HepG2 (cell line): ENCODE measurements around the gene PDZD8. TPM values are rescaled to one million over a fixed set of nuclear protein-coding genes. Genes with fewer than 3 reads are reported as not detected.

Source experiments
- HBP1 ChIP-seq: IDR thresholded peaks from 2 replicates; pipeline ENCODE4 v1.6.1; 2016; ENCODE audit warnings: low read depth, control low read depth
- HOXD1 ChIP-seq: sonication (generic); formaldehyde crosslinking; IDR thresholded peaks from 2 replicates; pipeline ENCODE4 v1.5.0; 2020; ENCODE audit warnings: missing genetic modification reagents
- KLF15 ChIP-seq: sonication (generic); formaldehyde crosslinking; IDR thresholded peaks from 2 replicates; pipeline ENCODE4 v1.8.1; 2023; ENCODE audit warnings: borderline replicate concordance, mild to moderate bottlenecking, inconsistent platforms, missing genetic modification reagents, mixed read lengths
- NFKB2 ChIP-seq: sonication (generic); formaldehyde crosslinking; IDR thresholded peaks from 2 replicates; pipeline ENCODE4 v1.4.0; 2020; ENCODE audit warnings: missing genetic modification reagents, borderline replicate concordance
- PATZ1 ChIP-seq: sonication (generic); formaldehyde crosslinking; IDR thresholded peaks from 2 replicates; pipeline ENCODE4 v1.4.0; 2020; ENCODE audit warnings: missing genetic modification reagents
- PHF8 ChIP-seq: sonication (generic); formaldehyde crosslinking; IDR thresholded peaks from 2 replicates; pipeline ENCODE4 v1.5.0; 2020; ENCODE audit warnings: missing genetic modification reagents
- RARG ChIP-seq: sonication (generic); formaldehyde crosslinking; IDR thresholded peaks from 2 replicates; pipeline ENCODE4 v1.4.0; 2020; ENCODE audit warnings: low read depth, mild to moderate bottlenecking, missing genetic modification reagents
- SSRP1 ChIP-seq: IDR thresholded peaks from 2 replicates; pipeline ENCODE4 v1.6.1; 2016; ENCODE audit warnings: control low read depth
- TCF7L2 ChIP-seq: IDR thresholded peaks from 2 replicates; pipeline ENCODE4 v1.6.1; 2011; ENCODE audit warnings: mild to moderate bottlenecking, low read depth, low read length, moderate library complexity
- TGIF2 ChIP-seq: IDR thresholded peaks from 2 replicates; pipeline ENCODE4 v1.6.1; 2016; ENCODE audit warnings: control low read depth, missing compliant biosample characterization
- XRCC5 ChIP-seq: fragments of 200-400 bp; formaldehyde crosslinking; optimal IDR thresholded peaks from 2 replicates; pipeline ENCODE3; 2017; ENCODE audit warnings: mild to moderate bottlenecking, low read length
- ZBTB14 ChIP-seq: sonication (generic); formaldehyde crosslinking; IDR thresholded peaks from 2 replicates; pipeline ENCODE4 v1.4.0; 2020; ENCODE audit warnings: missing genetic modification reagents
- ZFP82 ChIP-seq: sonication (generic); formaldehyde crosslinking; IDR thresholded peaks from 2 replicates; pipeline ENCODE4 v1.5.1; 2020; ENCODE audit warnings: mild to moderate bottlenecking, missing genetic modification reagents, borderline replicate concordance
- ZMYM2 ChIP-seq: sonication (generic); formaldehyde crosslinking; IDR thresholded peaks from 2 replicates; pipeline ENCODE4 v1.8.0; 2022; ENCODE audit warnings: mild to moderate bottlenecking, missing genetic modification reagents
- ZNF12 ChIP-seq: sonication (generic); formaldehyde crosslinking; IDR thresholded peaks from 2 replicates; pipeline ENCODE4 v1.5.0; 2020; ENCODE audit warnings: missing genetic modification reagents
- polyA plus RNA-seq, 8 experiments: library from polyadenylated mRNA; depleted of rRNA in 3 of 8; stranded (reverse) in 7 of 8; unstranded in 1 of 8; fragments of >200 nt; fragmentation: Illumina TruSeq in 4 of 8; extraction: Trizol in 4 of 8; gene quantifications; 2 replicates each; pipeline versions ENCODE4 v1.2.1 to v1.2.3, GENCODE V29; 2011 to 2016; ENCODE audit warnings: low read depth in 4 of 8, missing spikeins in 1 of 8, mixed read lengths in 1 of 8; ENCODE audit not compliant: insufficient read depth in 1 of 8
- total RNA-seq, 5 experiments: library from RNA; depleted of rRNA; stranded (reverse); fragments of >200 nt; fragmentation: Illumina TruSeq; extraction: Trizol; gene quantifications; 2 replicates each; pipeline ENCODE4 v1.2.3, GENCODE V29; 2016; ENCODE audit warnings: low read depth in 1 of 5

PDZD8 gene
- total and polyA plus RNA-seq, 2 of the 13 experiments (the other 11 are each of a cell fraction or from before 2014, with no cell fraction given), result 11.2 to 32.0 TPM

- TF ChIP-seq TGIF2 (peak; percentile 65), HOXD1 (CRISPR knock-in tag) (0 out of 2 replicates have a peak, but pooled peaks have one; percentile 3), ZMYM2 (no peak), KLF15 (no peak), ZFP82 (CRISPR knock-in tag) (no peak), PHF8 (CRISPR knock-in tag) (peak; percentile 43; the same call in 1 of the 2 replicates), XRCC5 (no peak), RARG (CRISPR knock-in tag) (no peak), ZBTB14 (peak; percentile 25; the same call in 1 of the 2 replicates), SSRP1 (CRISPR knock-in tag) (peak; percentile 42; the same call in 1 of the 2 replicates), NFKB2 (CRISPR knock-in tag) (peak; percentile 25; the same call in 1 of the 2 replicates), ZNF12 (CRISPR knock-in tag) (no peak), TCF7L2 (no peak), HBP1 (CRISPR knock-in tag) (0 out of 2 replicates have a peak, but pooled peaks have one; percentile 6), PATZ1 (CRISPR knock-in tag) (no peak)
- TF ChIP-seq, all 625 proteins: peak for 35
Observed at GRCh38 chr10:117373823-117374505, 1.3 kb downstream of the PDZD8 start (continued).
